HG02798 (cell line): Measurements from ENCODE around the gene FBLIM1.

Experiments
- ATAC-seq: cut with Tn5 transposase; IDR thresholded peaks from one replicate; pipeline ENCODE4 v1.9.1; 2021; ENCODE audit warnings: mild to moderate bottlenecking; ENCODE audit not compliant: unreplicated experiment, poor library complexity

FBLIM1 gene

GRCh38 chr1:15744122-15744679, 14.4 kb upstream of the FBLIM1 start:
- no peak for ATAC-seq

- no peak for ATAC-seq
These were observed 11.2 kb upstream of the FBLIM1 start for GRCh38 chr1:15747378-15747777.

GRCh38 chr1:15748264-15748663, 10.3 kb upstream of the FBLIM1 start:
- no peak for ATAC-seq

- ATAC-seq, result no peak
These were observed 9.8 kb upstream of the FBLIM1 start for GRCh38 chr1:15748690-15749398.

- no peak for ATAC-seq
These were observed 8.9 kb upstream of the FBLIM1 start for GRCh38 chr1:15749399-15750291.

- ATAC-seq, result no peak
These were observed 7.7 kb upstream of the FBLIM1 start for GRCh38 chr1:15750924-15751323.

GRCh38 chr1:15751717-15752116, 6.9 kb upstream of the FBLIM1 start:
- ATAC-seq, result no peak

GRCh38 chr1:15753776-15754175, 4.8 kb upstream of the FBLIM1 start:
- no peak for ATAC-seq

- ATAC-seq, result no peak
These were observed 3.5 kb upstream of the FBLIM1 start for GRCh38 chr1:15755021-15755645.

- no peak for ATAC-seq
These were observed 3.0 kb upstream of the FBLIM1 start for GRCh38 chr1:15755646-15756040.

GRCh38 chr1:15756143-15757015, 2.2 kb upstream of the FBLIM1 start:
- ATAC-seq, result no peak

- ATAC-seq, result no peak
These were observed 1.5 kb upstream of the FBLIM1 start for GRCh38 chr1:15757016-15757543.

- ATAC-seq, result no peak
These were observed 836 bp upstream of the FBLIM1 start for GRCh38 chr1:15757575-15758342.

GRCh38 chr1:15758953-15759661, 512 bp downstream of the FBLIM1 start:
- no peak for ATAC-seq

- no peak for ATAC-seq
These were observed 2.1 kb downstream of the FBLIM1 start for GRCh38 chr1:15760520-15761211.

- ATAC-seq, result no peak
These were observed 3.0 kb downstream of the FBLIM1 start for GRCh38 chr1:15761366-15762128.

- no peak for ATAC-seq
These were observed 4.0 kb downstream of the FBLIM1 start for GRCh38 chr1:15762546-15762945.
